IPS DF 4.7 (cell line): ENCODE data around the gene COX6B1.
"Not testable (repeated sequence)": the region's sequence is repeated elsewhere in the genome, so short reads cannot be mapped to it uniquely, and the experiment has no call there.

Source experiments
- DNase-seq: peaks from one replicate; pipeline ENCODE4 v3.0.0-alpha.2; 2013; ENCODE audit warnings: low spot score; ENCODE audit errors: extremely low read depth

The COX6B1 gene

DNA sequence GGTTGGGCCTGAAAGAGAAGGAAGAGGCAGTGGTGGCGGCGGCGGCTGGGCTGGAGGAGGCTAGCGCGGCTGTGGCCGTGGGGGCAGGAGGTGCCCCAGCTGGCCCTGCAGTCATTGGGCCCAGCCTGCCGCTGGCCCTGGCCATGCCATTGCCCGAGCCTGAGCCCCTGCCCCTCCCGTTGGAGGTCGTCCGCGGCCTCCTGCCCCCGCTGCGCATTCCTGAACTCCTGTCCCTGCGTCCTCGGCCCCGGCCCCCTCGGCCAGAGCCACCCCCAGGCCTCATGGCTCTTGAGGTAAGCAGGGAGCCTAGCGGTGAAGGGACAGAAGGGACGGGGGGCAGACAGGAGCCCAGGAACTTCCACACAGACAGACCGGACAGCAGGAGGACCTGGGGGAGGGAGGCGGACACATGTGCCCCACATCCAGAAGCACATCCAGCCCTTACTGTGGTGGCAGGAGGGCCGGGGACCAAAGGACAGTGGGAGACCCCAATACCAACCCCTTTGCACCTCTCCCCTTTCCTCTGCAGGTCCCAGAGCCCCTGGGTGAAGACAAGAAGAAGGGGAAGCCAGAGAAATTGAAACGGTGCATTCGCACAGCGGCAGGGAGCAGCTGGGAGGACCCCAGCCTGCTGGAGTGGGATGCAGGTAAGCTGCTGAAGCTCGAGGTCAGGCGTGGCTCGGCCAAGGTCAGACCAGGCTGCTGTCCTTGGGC, 14.2 kb upstream of the COX6B1 start:
- no peak for DNase-seq

DNA sequence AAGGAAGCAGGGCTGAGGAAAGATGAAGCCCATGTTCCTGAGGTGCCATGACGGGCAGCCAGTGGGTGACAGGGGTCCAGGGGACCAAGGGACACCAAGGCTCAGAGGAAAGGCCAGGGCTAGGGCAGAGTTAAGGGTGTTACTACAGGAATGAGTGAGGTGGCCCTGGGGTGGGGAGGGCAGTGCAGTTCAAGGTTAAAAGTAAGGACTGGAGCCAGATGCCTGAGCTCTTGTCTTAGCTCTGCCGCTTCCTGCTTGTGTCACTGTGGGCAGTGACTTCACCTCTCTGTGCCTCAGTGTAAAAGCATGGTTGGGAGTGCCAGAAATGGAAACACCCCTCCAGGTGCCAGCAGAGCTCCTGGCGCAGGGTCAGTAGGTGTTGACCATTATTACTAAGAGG, 11.5 kb upstream of the COX6B1 start:
- DNase-seq = no peak

DNA sequence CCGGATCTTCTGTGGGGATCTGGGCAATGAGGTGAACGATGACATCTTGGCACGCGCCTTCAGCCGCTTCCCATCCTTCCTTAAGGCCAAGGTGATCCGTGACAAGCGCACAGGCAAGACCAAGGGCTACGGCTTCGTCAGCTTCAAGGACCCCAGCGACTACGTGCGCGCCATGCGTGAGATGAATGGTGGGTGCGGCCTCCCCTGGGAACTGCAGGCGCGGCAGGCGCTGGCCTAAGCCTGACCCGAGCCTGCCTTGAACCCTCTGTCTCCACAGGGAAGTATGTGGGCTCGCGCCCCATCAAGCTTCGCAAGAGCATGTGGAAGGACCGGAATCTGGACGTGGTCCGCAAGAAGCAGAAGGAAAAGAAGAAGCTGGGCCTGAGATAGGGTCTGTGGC, 11.0 kb upstream of the COX6B1 start:
- DNase-seq = no peak

DNA sequence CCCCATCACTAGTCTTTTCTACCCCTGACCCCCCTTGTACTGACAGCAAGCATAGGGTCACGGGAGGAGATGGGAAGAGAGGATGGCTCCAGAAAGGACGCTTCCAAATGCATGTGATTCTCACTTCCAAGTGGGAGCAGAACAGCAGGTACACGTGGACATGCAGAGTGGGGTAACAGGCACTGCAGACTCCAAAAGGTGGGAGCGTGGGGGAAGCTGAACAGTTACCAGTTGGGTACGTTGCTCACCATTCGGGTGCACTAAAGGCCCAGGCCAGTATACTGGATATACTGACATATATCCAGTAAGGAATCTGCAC, 8.8 kb upstream of the COX6B1 start:
- no peak for DNase-seq

DNA sequence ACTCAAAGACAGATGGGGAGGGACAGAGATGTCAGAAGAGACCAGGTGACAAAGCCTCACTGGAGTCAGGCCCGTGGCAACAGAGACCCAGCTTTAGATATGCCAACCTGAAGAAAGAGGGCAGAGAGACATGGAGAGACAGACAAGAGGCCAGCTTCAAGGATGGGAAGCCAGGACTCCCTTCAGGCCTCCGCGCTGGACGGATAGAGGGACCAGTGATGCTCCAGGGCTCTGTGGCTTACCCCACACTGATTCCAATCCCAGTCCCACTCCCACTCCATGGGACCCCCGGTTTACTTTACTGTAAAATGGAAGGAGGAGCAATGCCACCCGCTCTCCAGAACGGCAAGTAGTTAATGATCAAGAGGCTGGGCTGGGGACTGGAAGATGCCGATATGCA, 8.3 kb upstream of the COX6B1 start:
- DNase-seq = no peak

DNA sequence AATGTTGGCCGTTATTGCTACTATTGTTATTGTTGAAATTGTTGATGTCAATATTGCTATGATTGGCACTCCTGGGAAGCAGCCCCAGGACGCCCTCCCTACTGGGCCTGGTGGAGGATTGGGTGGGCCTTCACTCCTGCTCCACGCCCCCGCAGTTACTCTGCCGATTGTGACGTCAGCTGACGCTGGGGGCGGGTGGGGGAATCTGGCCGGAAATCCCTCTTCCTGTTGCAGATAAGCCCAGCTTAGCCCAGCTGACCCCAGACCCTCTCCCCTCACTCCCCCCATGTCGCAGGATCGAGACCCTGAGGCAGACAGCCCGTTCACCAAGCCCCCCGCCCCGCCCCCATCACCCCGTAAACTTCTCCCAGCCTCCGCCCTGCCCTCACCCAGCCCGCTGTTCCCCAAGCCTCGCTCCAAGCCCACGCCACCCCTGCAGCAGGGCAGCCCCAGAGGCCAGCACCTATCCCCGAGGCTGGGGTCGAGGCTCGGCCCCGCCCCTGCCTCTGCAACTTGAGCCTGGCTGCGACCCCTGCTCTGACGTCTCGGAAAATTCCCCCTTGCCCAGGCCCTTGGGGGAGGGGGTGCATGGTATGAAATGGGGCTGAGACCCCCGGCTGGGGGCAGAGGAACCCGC, 6.5 kb upstream of the COX6B1 start, which contains the start of gene ETV2:
ETV2 (plus strand) TSS at position 231 of the 637 bp plus-strand sequence. CDS start 716 bp downstream, outside the sequence.
- DNase-seq = no peak

DNA sequence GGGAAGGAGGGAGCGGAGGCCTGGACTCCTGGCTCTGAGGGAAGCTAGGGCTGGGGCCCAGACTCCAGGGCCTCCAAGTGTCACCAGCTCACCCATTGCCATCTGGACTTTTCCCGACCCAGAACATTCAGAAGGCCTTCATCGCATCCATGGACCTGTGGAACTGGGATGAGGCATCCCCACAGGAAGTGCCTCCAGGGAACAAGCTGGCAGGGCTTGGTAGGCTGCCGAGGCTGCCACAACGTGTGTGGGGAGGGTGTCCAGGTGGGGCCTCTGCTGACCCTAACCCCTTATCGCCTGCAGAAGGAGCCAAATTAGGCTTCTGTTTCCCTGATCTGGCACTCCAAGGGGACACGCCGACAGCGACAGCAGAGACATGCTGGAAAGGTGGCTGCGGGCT, 5.8 kb upstream of the COX6B1 start:
- DNase-seq = no peak

DNA sequence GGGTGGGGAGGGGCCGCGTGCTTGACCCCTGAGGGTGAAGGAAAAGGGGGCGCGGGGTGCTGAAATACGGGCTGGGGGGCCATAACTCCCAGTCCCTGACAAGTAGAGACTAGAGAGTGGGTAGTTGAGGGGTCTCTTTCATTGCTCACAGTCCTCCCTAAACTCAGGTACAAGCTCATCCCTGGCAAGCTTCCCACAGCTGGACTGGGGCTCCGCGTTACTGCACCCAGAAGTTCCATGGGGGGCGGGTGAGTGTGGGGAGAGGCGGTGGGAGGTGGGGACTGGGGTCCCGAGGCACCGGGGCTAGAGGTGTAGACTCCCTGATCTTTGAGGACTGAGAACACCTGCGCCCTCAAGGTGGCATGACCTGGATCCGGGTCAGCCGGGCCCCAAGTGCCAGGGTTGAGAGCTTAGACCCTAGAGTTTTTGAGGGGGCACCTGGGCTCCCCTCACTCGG, 5.3 kb upstream of the COX6B1 start:
- no peak for DNase-seq

DNA sequence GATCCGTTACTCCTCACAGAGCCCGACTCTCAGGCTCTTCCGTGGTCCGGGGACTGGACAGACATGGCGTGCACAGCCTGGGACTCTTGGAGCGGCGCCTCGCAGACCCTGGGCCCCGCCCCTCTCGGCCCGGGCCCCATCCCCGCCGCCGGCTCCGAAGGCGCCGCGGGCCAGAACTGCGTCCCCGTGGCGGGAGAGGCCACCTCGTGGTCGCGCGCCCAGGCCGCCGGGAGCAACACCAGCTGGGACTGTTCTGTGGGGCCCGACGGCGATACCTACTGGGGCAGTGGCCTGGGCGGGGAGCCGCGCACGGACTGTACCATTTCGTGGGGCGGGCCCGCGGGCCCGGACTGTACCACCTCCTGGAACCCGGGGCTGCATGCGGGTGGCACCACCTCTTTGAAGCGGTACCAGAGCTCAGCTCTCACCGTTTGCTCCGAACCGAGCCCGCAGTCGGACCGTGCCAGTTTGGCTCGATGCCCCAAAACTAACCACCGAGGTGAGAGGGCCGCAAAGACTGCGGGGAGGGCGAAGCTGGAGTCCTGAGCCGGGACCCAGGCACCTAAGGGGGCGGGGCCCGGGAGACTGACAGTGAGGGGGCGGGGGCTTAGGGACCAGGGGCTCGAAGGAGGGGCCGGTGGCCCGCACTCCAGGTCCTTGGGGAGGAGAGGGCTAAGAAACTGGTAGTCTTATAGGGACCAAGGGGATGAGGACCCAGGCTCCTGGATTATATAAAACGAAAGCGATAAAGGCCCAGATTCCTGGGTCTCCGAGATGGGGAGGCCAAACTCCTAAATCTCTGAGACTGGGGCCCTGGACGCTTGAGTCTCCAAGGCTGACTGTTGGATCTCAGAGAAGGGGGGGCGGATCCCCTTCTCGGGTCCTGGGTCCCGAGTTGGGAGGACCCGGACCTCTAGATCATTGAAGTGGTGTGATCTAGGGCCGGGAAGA, 4.6 kb upstream of the COX6B1 start:
- DNase-seq = no peak

DNA sequence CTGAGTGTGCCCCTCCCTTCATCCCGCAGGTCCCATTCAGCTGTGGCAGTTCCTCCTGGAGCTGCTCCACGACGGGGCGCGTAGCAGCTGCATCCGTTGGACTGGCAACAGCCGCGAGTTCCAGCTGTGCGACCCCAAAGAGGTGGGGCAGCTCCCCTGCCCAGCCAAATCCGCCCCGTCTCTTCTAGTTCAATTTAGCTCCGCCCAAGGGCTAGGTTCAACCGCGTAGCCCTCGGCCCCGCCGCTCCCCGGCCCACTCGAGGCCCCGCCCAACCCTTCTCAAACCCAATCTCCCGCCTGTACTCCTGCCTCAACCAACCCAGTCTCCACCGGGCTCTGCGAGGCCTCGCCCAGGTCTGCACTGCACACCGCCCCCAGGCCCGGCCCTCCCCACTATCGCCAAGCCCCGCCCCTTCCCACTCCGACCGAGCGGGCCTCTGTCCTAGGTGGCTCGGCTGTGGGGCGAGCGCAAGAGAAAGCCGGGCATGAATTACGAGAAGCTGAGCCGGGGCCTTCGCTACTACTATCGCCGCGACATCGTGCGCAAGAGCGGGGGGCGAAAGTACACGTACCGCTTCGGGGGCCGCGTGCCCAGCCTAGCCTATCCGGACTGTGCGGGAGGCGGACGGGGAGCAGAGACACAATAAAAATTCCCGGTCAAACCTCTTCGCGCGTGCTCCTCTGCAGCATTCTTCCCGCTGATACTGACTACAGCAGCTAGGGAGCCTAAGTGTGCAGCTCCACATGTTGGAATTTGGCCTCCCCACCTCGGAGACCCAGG, 3.7 kb upstream of the COX6B1 start:
- DNase-seq = no peak

DNA sequence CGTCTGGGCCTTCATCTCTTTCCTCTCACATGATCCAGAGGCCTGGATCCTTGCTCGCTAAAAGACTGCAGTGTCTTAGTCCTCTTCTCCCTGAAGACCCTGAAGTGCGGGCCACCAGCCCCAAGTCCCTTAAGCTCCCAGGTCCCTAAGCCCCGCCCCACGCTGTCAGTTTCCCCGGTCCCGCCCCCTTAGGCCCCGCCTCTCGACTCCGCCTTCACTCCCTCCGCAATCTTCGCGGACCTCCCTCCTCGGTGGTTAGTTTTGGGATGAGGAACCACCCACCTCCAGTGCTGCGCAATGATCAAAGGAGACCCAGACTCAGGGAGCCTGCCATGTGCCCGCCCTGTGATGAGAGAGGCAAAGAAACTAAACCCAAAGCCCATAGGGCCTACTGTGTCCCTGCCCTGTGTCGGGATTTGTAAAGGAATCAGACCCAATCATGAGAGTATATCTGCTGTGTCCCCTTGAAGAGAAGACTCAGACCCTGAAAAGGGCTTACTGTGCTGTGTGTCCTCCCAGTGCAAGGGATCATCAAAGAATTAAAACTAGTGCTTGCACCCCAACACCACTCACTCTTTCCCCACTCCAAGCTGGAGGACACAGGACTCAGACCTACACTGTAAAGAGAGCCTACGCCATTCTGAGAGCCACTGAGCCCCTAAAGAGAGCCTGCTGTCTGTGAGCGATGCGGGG, 3.0 kb upstream of the COX6B1 start:
- no peak for DNase-seq

DNA sequence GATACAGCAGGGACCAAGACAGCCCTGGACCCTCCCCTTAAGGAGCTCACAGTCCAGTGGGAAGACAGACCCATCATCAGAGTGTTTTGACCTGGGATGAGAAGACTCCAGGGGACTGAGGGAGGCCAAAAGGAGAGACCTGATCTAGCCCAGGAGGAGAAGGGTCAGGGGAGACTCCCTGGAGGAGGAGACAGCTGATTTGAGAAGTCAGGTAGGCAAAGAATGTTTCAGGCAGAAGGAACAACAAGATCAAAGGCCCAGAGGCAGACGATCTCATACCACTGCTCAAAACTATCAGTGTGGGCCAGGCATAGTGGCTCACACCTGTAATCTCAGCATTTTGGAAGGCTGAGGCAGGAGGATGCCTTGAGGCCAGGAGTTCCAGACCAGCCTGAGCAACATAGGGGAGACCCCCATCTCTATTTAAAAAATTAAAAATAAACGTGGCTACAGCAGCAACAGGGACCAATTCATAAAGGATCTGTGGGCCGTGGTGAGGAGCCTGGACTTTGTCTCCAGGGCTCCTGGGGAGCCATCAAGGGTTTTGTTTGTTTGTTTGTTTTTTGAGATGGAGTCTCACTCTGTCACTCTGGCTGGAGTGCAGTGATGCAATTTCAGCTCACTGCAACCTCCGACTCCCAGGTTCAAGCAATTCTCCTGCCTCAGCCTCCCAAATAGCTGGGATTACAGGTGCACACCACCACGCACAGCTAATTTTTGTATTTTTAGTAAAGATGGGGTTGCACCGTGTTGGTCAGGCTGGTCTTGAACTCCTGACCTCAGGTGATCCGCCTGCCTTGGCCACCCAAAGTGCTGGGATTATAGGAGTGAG, 2.2 kb upstream of the COX6B1 start:
- no peak for DNase-seq

DNA sequence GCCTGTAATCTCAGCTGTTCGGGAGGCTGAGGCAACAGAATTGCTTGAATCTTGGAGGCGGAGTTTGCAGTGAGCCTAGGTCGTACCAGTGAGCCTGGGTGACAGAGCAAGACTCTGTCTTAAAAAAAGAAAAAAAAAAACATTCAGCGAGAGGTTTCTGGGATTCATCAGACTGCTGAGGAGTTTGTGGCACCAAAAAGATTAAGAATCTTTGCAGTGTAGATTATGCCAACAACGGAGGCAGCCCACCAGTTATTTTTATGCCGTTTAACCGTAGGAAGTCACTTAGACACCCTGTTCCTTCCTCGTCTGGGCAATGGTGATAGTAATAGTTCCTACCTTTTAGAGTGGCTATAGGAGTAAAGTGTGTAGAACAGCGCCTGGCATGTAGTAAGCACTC, 2.5 kb downstream of the COX6B1 start:
- DNase-seq = no peak

DNA sequence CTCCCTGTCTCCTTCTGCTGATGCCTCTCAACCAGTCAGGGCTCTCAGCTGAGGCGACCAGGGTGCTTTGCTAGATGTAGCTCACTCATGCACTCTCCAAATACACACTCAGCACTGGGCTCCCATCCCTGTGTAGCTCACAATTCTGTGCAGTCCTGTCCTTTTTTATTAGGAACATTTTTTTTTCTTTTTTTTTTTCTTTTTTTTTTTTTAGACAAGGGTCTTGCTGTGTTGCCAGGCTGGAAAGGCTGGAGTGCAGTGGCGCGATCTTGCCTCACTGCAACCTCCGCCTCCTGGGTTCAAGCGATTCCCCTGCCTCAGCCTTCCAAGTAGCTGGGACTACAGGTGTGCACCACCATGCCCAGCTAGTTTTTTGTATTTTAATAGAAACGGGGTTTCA, 6.7 kb downstream of the COX6B1 start:
- not testable (repeated sequence) for DNase-seq

DNA sequence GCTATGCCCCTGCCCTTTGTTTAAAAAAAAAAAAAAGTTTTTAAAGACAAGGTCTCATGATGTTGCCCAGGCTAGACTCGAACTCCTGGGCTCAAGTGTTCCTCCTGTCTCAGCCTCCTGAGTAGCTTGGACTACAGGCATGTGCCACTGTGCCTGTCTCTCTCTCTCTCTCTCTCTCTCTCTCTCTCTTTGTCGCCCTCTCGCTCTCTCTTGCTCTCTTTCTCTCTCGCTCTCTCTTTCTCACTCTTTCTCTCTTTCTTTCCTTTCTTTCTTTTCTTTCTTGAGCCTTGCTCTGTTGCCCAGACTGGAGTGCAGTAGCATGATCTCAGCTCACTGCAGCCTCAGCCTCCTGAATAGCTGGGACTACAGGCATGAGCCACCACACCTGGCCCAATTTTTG, 7.5 kb downstream of the COX6B1 start:
- DNase-seq = no peak

DNA sequence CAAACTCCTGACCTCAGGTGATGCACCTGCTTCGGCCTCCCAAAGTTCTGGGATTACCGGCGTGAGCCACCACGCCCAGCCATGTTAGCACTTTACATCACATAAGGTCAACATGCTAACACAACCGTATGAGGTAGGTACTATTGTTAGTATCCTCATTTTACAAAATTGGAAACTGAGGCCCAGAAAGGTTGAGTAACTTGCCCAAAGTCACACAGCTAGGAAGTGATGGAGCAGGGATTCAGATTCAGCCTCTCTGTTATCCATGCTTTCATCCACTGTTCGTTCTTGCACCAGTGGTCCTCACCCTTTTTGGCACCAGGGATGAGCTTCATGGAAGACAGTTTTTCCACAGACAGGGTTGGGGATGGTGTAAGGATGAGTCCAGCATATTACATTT, 8.6 kb downstream of the COX6B1 start:
- DNase-seq = no peak

DNA sequence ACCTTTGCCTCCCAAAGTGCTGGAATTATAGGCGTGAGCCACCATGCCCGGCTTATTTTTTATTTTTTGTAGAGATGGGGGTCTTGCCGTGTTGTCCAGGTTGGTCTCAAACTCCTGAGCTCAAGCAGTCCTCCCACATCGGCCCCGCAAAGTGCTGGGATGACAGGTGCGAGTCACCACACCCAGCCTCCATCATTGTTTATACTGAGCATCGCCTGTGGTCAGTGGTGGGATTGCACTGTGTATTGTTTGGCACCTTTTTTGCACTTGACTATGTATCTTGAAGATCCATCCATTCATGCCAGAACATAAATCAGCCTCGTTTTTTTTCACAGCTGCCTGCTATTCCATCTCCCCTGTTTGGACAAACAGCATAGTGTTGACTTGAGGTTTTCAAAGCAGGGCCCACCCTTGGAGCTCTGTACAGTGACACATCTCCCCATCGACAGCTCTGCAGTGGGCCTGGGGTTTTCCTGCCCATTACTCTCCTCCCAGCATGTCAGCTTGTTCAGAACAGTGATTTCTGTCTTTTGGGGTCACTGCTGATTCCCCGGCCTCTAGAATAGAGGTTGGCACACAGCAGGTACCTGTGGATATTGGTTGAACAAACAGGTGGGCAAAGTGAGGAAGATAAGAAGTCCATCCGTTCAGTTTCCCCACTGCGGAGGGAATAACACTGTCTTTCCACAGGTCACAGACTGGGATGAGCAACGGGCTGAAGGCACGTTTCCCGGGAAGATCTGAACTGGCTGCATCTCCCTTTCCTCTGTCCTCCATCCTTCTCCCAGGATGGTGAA, 10.0 kb downstream of the COX6B1 start:
- DNase-seq = no peak

DNA sequence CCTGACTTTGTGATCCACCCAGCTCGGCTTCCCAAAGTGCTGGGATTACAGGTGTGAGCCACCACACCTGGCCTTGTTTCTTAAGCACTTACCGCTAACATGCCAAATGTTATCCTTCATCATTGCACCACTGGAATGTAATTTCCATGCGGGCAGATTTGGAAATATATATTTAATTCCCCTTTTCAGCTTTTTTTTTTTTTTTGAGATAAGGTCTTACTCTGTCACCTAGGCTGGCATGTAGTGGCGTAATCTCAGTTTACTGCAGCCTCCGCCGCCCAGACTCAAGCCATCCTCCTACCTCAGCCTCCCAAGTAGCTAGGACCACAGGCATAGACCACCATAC, 13.8 kb downstream of the COX6B1 start:
- DNase-seq = no peak

DNA sequence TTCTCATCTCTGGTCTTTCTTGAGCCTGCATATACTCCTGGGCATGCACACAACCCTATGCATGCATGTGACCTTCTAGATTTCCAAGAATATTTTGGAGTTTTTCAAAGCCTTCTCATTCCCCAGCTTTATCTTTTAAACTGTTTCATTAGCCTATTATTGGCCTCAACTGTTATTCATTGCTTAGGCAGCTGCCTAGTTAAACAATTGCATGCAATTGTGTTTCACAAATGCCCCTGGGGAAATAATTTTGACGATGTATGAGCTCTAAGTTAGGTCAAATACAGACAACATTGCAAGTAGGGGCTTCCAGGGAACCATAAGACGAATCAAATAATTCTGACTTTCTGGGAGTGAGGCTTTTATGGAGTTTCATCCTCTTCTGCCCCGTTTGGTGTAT, 15.9 kb downstream of the COX6B1 start:
- DNase-seq = no peak
